GM12878 (cell line): ENCODE results near the gene OLFML2A. TPM values are rescaled to one million over a fixed set of nuclear protein-coding genes. Genes with fewer than 3 reads are reported as not detected.
A peak's percentile ranks its signal among the peaks of the same experiment; 100 is the strongest.

Source experiments
- ATF3 ChIP-seq: IDR thresholded peaks from 2 replicates; pipeline ENCODE4 v1.6.1; 2011; ENCODE audit warnings: low read depth, mild to moderate bottlenecking, low read length, moderate library complexity, borderline replicate concordance; ENCODE audit errors: extremely low read depth
- ATF7 ChIP-seq: fragments of 450-650 bp; IDR thresholded peaks from 2 replicates; pipeline ENCODE4 v1.6.1; 2016; ENCODE audit warnings: low read depth, mild to moderate bottlenecking
- BMI1 ChIP-seq: fragments of 450-650 bp; IDR thresholded peaks from 2 replicates; pipeline ENCODE4 v1.6.1; 2016; ENCODE audit warnings: mild to moderate bottlenecking, moderate library complexity, borderline replicate concordance
- BRCA1 ChIP-seq: IDR thresholded peaks from 2 replicates; pipeline ENCODE4 v1.6.1; 2011; ENCODE audit warnings: low read depth, low read length, improper control_type of control experiment
- DPF2 ChIP-seq: fragments of 450-650 bp; IDR thresholded peaks from 2 replicates; pipeline ENCODE4 v1.6.1; 2017; ENCODE audit warnings: mild to moderate bottlenecking
- EZH2 ChIP-seq: IDR thresholded peaks from 2 replicates; pipeline ENCODE4 v1.6.1; 2012; ENCODE audit warnings: low read depth, mild to moderate bottlenecking, control low read depth, inconsistent platforms, low read length, borderline replicate concordance; ENCODE audit not compliant: control insufficient read depth
- FOXK2 ChIP-seq: fragments of 450-650 bp; IDR thresholded peaks from 2 replicates; pipeline ENCODE4 v1.6.1; 2017; ENCODE audit warnings: mild to moderate bottlenecking, moderate library complexity
- GATAD2B ChIP-seq: fragments of 450-650 bp; conservative IDR thresholded peaks from 2 replicates; pipeline ENCODE4 v1.6.1; 2017; ENCODE audit warnings: low read depth, mild to moderate bottlenecking, moderate library complexity
- HDAC2 ChIP-seq: fragments of 200-600 bp; sonication (generic); IDR thresholded peaks from 2 replicates; pipeline ENCODE4 v1.6.1; 2017
- IKZF1 ChIP-seq: fragments of 450-650 bp; conservative IDR thresholded peaks from 2 replicates; pipeline ENCODE4 v1.6.1; 2017; ENCODE audit warnings: antibody characterized with exemption, mild to moderate bottlenecking
- KAT2A ChIP-seq: conservative IDR thresholded peaks from 2 replicates; pipeline ENCODE4 v1.6.1; 2011; ENCODE audit warnings: low read depth, low read length; ENCODE audit not compliant: control insufficient read depth
- MXI1 ChIP-seq: fragments of 150-350 bp; IDR thresholded peaks from 2 replicates; pipeline ENCODE4 v1.6.1; 2011; ENCODE audit warnings: low read depth, mild to moderate bottlenecking, inconsistent platforms, low read length, improper control_type of control experiment
- MYB ChIP-seq: fragments of 150-350 bp; IDR thresholded peaks from 2 replicates; pipeline ENCODE4 v1.6.1; 2014; ENCODE audit warnings: mild to moderate bottlenecking, low read depth, low read length, borderline replicate concordance
- NR2C1 ChIP-seq: fragments of 450-650 bp; IDR thresholded peaks from 2 replicates; pipeline ENCODE4 v1.6.1; 2017; ENCODE audit warnings: antibody characterized with exemption, mild to moderate bottlenecking, moderate library complexity
- PAX5 ChIP-seq: IDR thresholded peaks from 2 replicates; pipeline ENCODE4 v1.6.1; 2011; ENCODE audit warnings: low read depth, low read length, borderline replicate concordance
- PAX8 ChIP-seq: fragments of 450-650 bp; IDR thresholded peaks from 2 replicates; pipeline ENCODE4 v1.6.1; 2017; ENCODE audit warnings: mild to moderate bottlenecking, moderate library complexity
- PKNOX1 ChIP-seq: fragments of 450-650 bp; IDR thresholded peaks from 2 replicates; pipeline ENCODE4 v1.6.1; 2016; ENCODE audit warnings: mild to moderate bottlenecking
- RAD21 ChIP-seq: IDR thresholded peaks from 2 replicates; pipeline ENCODE4 v1.6.1; 2011; ENCODE audit warnings: mild to moderate bottlenecking, low read depth, low read length, moderate library complexity; ENCODE audit not compliant: insufficient read depth
- RAD51 ChIP-seq: fragments of 450-650 bp; IDR thresholded peaks from 2 replicates; pipeline ENCODE4 v1.6.1; 2016; ENCODE audit warnings: moderate library complexity, mild to moderate bottlenecking, inconsistent platforms
- RCOR1 ChIP-seq: conservative IDR thresholded peaks from 2 replicates; pipeline ENCODE4 v1.6.1; 2012; ENCODE audit warnings: low read depth, low read length, improper control_type of control experiment
- SMAD1 ChIP-seq: fragments of 450-650 bp; IDR thresholded peaks from 2 replicates; pipeline ENCODE4 v1.6.1; 2018; ENCODE audit warnings: mild to moderate bottlenecking, low read depth; ENCODE audit not compliant: partially characterized antibody
- SP1 ChIP-seq: IDR thresholded peaks from one replicate; pipeline ENCODE4 v1.6.1; 2011; ENCODE audit warnings: low read depth, low read length
- SREBF1 ChIP-seq: IDR thresholded peaks from 2 replicates; pipeline ENCODE4 v1.6.1; 2012; ENCODE audit warnings: mild to moderate bottlenecking, low read length
- SUZ12 ChIP-seq: fragments of 200-600 bp; sonication (generic); IDR thresholded peaks from one replicate; pipeline ENCODE4 v1.6.1; 2018; ENCODE audit warnings: antibody characterized with exemption, mild to moderate bottlenecking; ENCODE audit not compliant: unreplicated experiment
- YY1 ChIP-seq: IDR thresholded peaks from 2 replicates; pipeline ENCODE4 v1.6.1; 2011; ENCODE audit warnings: low read depth, mild to moderate bottlenecking, low read length
- ZBTB11 ChIP-seq: fragments of 450-650 bp; formaldehyde crosslinking; IDR thresholded peaks from 2 replicates; pipeline ENCODE4 v1.5.0; 2022; ENCODE audit warnings: mild to moderate bottlenecking, missing genetic modification characterization
- ZNF207 ChIP-seq: fragments of 450-650 bp; IDR thresholded peaks from 2 replicates; pipeline ENCODE4 v1.6.1; 2014; ENCODE audit warnings: antibody characterized with exemption, mild to moderate bottlenecking, borderline replicate concordance
- ZNF384 ChIP-seq: IDR thresholded peaks from 2 replicates; pipeline ENCODE4 v1.6.1; 2012; ENCODE audit warnings: low read depth, mild to moderate bottlenecking, low read length, improper control_type of control experiment, borderline replicate concordance
- ZSCAN29 ChIP-seq: fragments of 450-650 bp; IDR thresholded peaks from 2 replicates; pipeline ENCODE4 v1.6.1; 2017; ENCODE audit warnings: mild to moderate bottlenecking, moderate library complexity
- polyA plus RNA-seq, 11 experiments: library from polyadenylated mRNA; depleted of rRNA in 4 of 11; unstranded in 6 of 11; stranded (reverse) in 5 of 11; fragments of >200 nt; fragmentation: Nextera tagmentation in 4 of 11; fragmentation: Illumina TruSeq in 1 of 11; extraction: Ambion mirVana in 4 of 11; extraction: Trizol in 1 of 11; gene quantifications; 1 replicate in 1 of 11; 2 replicates in 10 of 11; pipeline versions ENCODE4 v1.2.1 to v1.2.3, GENCODE V29; 2011 to 2016; ENCODE audit warnings: inconsistent platforms in 2 of 11, missing spikeins in 2 of 11, low read depth in 1 of 11
- total RNA-seq, 4 experiments: library from RNA; depleted of rRNA in 3 of 4; stranded (reverse); fragments of >200 nt in 3 of 4; fragmentation: Illumina TruSeq in 1 of 4; extraction: Trizol in 1 of 4; gene quantifications; 2 replicates each; pipeline versions ENCODE4 v1.2.1 to v1.2.3, GENCODE V29; 2013 to 2021

OLFML2A gene
- total and polyA plus RNA-seq, 10 of the 15 experiments (the other 5 are each of a cell fraction or from before 2014, with no cell fraction given) = 0.02 to 0.13 (median 0.10) TPM; not detected in 4

GRCh38 chr9:124769549-124770358 lies 7.2 kb upstream of the OLFML2A start (continued):
- TF ChIP-seq ZNF384 (no peak), YY1 (no peak), MXI1 (no peak), RAD51 (no peak), MYB (no peak), KAT2A (no peak), PAX8 (no peak), EZH2 (no peak), HDAC2 (no peak), SUZ12 (no peak), PKNOX1 (no peak), ATF3 (no peak), RAD21 (no peak), ZNF207 (no peak), SP1 (no peak), ATF7 (no peak), RCOR1 (no peak), BRCA1 (no peak), SMAD1 (no peak), ZBTB11 (CRISPR knock-in tag) (no peak), GATAD2B (0 out of 2 replicates have a peak, but pooled peaks have one; percentile 34), BMI1 (no peak), NR2C1 (no peak), DPF2 (0 out of 2 replicates have a peak, but pooled peaks have one; percentile 10), SREBF1 (no peak), FOXK2 (no peak), IKZF1 (peak; percentile 44; the same call in 1 of the 2 replicates), PAX5 (no peak), ZSCAN29 (peak; percentile 91)
